Measurements from ENCODE around the gene UFL1. TPM values are rescaled to one million over a fixed set of nuclear protein-coding genes. Genes with fewer than 3 reads are reported as not detected.

The UFL1 gene
- total RNA-seq, 1 experiment from 2014 or later, result 26.4 TPM

Other genes with a start within 250 kb of the UFL1 start
- gene FHL5, start 41.3 kb downstream of the UFL1 start, total RNA-seq (2014; rRNA removed; shearing (Covaris generic)), result not detected in 2 replicates

All from SJSA1 (cell line).